GM15510 (cell line): Measurements from ENCODE around the gene CTSA.
A peak's percentile ranks its signal among the peaks of the same experiment; 100 is the strongest.

Experiments used
- POLR2A ChIP-seq: IDR thresholded peaks from 3 replicates; pipeline ENCODE4 v1.6.1; 2011; ENCODE audit warnings: borderline replicate concordance; ENCODE audit not compliant: insufficient read length; ENCODE audit errors: extremely low read depth

Gene CTSA

GRCh38 chr20:45899046-45899835 is 8.1 kb downstream of the CTSA start:
- TF ChIP-seq POLR2A: no peak

- no peak for TF ChIP-seq POLR2A
Measured at GRCh38 chr20:45902199-45902701, 11.1 kb downstream of the CTSA start.

- TF ChIP-seq POLR2A: no peak
Measured at GRCh38 chr20:45904583-45905504, 13.7 kb downstream of the CTSA start.

GRCh38 chr20:45905505-45906079 is 14.5 kb downstream of the CTSA start:
- no peak for TF ChIP-seq POLR2A

GRCh38 chr20:45907219-45907948 is 16.2 kb downstream of the CTSA start:
- TF ChIP-seq POLR2A: no peak

- TF ChIP-seq POLR2A: no peak
Measured at GRCh38 chr20:45908084-45908483, 16.9 kb downstream of the CTSA start.

GRCh38 chr20:45909336-45909808 is 18.2 kb downstream of the CTSA start:
- no peak for TF ChIP-seq POLR2A

GRCh38 chr20:45909817-45910669 is 18.9 kb downstream of the CTSA start:
- no peak for TF ChIP-seq POLR2A

GRCh38 chr20:45910670-45911485 is 19.7 kb downstream of the CTSA start:
- peak; percentile 46 for TF ChIP-seq POLR2A

GRCh38 chr20:45911486-45912343 is 20.6 kb downstream of the CTSA start, which contains the start of gene PLTP:
Gene PLTP, minus strand, starts transcription at chr20:45912155. Its CDS starts 703 bp downstream, at chr20:45911452.
- no peak for TF ChIP-seq POLR2A

- no peak for TF ChIP-seq POLR2A
Measured at GRCh38 chr20:45912344-45912682, 21.2 kb downstream of the CTSA start.

- no peak for TF ChIP-seq POLR2A
Measured at GRCh38 chr20:45913116-45913515, 22.0 kb downstream of the CTSA start.
